ENCODE data around the gene ARHGAP19.
A peak's percentile ranks its signal among the peaks of the same experiment; 100 is the strongest.

Gene ARHGAP19

DNA sequence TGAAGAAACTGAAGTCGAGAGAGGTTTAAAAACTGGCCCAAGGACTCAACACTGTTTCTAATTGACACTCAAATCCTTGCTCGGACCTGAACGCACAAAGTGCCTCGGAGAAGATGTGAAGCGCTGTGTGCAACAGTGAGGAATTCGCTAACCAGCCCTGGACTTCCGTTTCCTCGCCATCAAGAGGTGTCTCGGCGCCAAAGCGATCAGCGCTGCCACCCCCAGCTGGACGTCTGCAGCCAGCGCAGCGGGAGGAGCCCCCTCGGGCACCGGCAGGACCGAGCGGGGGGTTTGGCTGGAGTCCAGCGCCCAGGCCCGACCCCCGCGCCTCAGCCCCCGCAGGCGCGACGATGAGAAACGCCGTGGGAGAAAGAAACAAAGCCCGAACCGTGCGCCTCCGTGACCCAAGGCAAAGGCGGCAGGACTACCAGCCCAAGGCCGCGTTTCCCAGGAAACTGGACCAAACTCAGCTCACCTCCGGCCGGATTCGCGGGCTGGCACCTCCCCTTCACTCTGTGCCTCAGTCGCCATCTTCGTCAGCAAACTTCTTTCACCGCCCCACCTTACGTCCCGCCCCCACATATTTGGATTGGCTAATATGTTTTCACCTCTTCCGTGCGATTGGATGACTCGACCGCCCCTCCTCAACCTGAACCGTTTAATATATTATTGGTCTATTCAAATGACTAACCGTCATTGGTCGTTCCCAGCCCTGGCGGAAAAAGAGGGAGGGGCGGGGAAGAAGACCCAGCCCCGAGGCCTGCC lies at the start of gene ARHGAP19:
ARHGAP19 (minus strand) TSS at position 541 of the 765 bp plus-strand sequence; CDS start at position 531, 10 bp downstream.
- peak; percentile 97 for DNase-seq
- no peaks in the 10 kb centered on the region for H3K27me3 Mint-ChIP-seq
- peaks cover 3% of the 10 kb centered on the region for H3K36me3 Mint-ChIP-seq
- CTCF ChIA-PET = interaction anchor here (1.3 kb wide), 1 partner anchor 13 kb away, joined by 5 read pairs; no protein-coding TSS in a partner anchor
- no peaks in the 10 kb centered on the region for H3K9me3 Mint-ChIP-seq
- peak within 1 kb of the TSS; percentile 85 for H3K4me3 Mint-ChIP-seq
- peaks cover 32% of the 10 kb centered on the region for H3K4me1 Mint-ChIP-seq
- H3K27ac Mint-ChIP-seq = peak within 1 kb of the TSS; percentile 89

GRCh38 chr10:97341416-97341815 lies 49.0 kb upstream of the ARHGAP19 start:
- H3K4me3 Mint-ChIP-seq = no peak overlapping the region
- H3K27me3 Mint-ChIP-seq = peaks cover 60% of the 10 kb centered on the region
- H3K4me1 Mint-ChIP-seq = no peaks in the 10 kb centered on the region
- no peaks in the 10 kb centered on the region for H3K36me3 Mint-ChIP-seq
- DNase-seq = no peak
- H3K9me3 Mint-ChIP-seq = no peaks in the 10 kb centered on the region
- H3K27ac Mint-ChIP-seq = no peak overlapping the region
- CTCF ChIA-PET = interaction anchor here (0.6 kb wide), 1 partner anchor 63 kb away, joined by 3 read pairs; no protein-coding TSS in a partner anchor

- no peaks in the 10 kb centered on the region for H3K9me3 Mint-ChIP-seq
- no peak overlapping the region for H3K27ac Mint-ChIP-seq
- H3K4me3 Mint-ChIP-seq = no peak overlapping the region
- no peak for DNase-seq
- H3K36me3 Mint-ChIP-seq = peaks cover 4% of the 10 kb centered on the region
- peaks cover 11% of the 10 kb centered on the region for H3K4me1 Mint-ChIP-seq
- CTCF ChIA-PET = interaction anchor here (0.6 kb wide), 1 partner anchor 141 kb away, joined by 3 read pairs; no protein-coding TSS in a partner anchor
- peaks cover 62% of the 10 kb centered on the region for H3K27me3 Mint-ChIP-seq
Observed at GRCh38 chr10:97338041-97338440, 45.6 kb upstream of the ARHGAP19 start.

DNA sequence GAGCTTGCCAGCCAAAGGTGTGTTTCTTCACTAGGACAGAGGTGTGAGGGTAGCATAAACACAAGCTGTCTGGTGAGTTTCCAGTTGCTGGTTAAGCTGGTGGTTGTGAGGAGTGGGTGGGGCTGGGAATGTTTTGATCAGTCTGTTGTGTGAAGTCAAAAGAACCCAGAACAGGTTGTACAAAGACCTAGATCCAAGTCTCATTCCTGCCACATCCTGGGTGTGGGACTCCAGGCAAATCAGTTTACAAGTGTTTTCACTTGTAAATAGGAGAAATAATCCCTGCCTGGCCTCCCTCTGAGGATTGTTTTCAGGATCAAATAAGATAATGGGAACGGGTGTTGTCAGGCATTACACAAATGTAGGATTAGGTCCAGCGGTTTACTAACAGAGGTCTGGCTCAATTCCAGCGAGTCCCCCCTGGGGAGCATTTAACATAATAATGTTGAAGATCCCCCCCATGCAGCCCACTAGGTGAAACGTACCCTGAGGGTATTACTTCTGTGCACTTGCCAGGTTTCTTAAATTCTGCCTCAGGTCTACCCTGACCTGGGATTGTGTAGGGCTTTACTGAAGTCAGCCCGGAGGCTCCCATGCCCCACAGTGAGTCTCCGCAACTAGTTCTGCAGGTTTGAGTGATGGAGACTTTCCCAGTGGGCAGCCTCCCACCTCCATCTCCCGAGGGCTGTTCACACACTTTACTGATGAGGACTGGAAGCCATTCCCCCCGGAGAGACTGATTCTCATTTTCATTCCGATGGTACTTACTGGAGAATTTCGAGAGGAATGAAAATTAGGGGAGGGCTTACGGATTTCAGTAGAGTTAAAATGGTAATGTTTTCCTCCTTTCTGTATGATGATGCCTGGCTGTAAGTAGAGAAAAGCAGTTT lies 44.8 kb upstream of the ARHGAP19 start:
- peaks cover 19% of the 10 kb centered on the region for H3K4me1 Mint-ChIP-seq
- H3K27ac Mint-ChIP-seq = no peak overlapping the region
- H3K36me3 Mint-ChIP-seq = peaks cover 10% of the 10 kb centered on the region
- H3K9me3 Mint-ChIP-seq = no peaks in the 10 kb centered on the region
- DNase-seq = no peak
- CTCF ChIA-PET = no interaction called here
- H3K4me3 Mint-ChIP-seq = no peak overlapping the region
- peaks cover 56% of the 10 kb centered on the region for H3K27me3 Mint-ChIP-seq

DNA sequence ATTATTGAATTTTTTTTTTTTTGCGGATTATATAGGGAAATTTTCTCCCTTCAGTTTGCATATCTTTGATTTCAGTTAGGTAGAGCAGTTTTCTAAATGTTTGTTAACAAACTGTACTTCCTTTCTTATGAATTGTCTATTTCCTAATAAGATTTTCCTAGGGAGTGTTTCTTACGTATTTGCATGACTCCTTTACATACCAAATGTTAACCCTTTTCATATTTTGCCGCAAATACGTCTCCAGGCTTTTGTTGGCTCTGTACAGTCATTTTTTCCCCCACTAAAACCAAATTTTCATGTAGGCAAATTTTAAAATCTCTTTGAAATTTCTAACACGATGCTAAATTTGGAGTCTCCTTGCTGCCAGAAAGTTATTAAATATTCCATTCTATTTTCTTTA lies 44.0 kb upstream of the ARHGAP19 start:
- H3K36me3 Mint-ChIP-seq = peaks cover 11% of the 10 kb centered on the region
- peaks cover 24% of the 10 kb centered on the region for H3K4me1 Mint-ChIP-seq
- CTCF ChIA-PET = no interaction called here
- DNase-seq = no peak
- H3K27me3 Mint-ChIP-seq = peaks cover 49% of the 10 kb centered on the region
- no peak overlapping the region for H3K27ac Mint-ChIP-seq
- no peak overlapping the region for H3K4me3 Mint-ChIP-seq
- no peaks in the 10 kb centered on the region for H3K9me3 Mint-ChIP-seq

- DNase-seq = no peak
- Mint-ChIP-seq H3K9me3 (no peaks in the 10 kb centered on the region), H3K27me3 (peaks cover 44% of the 10 kb centered on the region), H3K4me3 (peak overlapping the region; percentile 56), H3K27ac (peak overlapping the region; percentile 45), H3K4me1 (peaks cover 29% of the 10 kb centered on the region), H3K36me3 (peaks cover 14% of the 10 kb centered on the region)
- CTCF ChIA-PET = no interaction called here
Observed at GRCh38 chr10:97336006-97336405, 43.6 kb upstream of the ARHGAP19 start.

DNA sequence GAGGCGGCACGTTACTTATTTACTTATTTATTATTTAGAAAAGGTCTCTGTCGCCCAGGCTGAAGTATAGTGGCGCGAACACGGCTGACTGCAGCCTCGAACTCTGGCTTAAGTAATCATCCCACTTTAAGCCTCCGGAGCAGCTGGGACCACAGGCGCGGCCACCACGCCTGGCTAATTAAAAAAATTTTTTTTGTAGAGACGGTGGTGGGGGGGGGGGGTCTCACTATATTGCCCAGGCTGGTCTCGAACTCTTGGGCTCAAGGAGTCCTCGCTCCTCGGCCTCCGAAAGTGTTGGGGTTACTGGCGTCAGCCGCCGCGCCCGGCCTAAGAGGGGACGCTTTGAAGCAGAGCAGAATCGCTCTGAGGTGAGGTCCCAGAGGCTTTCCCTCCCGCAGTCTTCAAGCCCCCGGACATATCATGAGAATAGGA lies 42.8 kb upstream of the ARHGAP19 start:
- peaks cover 31% of the 10 kb centered on the region for H3K4me1 Mint-ChIP-seq
- peak overlapping the region; percentile 48 for H3K4me3 Mint-ChIP-seq
- H3K36me3 Mint-ChIP-seq = peaks cover 15% of the 10 kb centered on the region
- CTCF ChIA-PET = no interaction called here
- no peaks in the 10 kb centered on the region for H3K9me3 Mint-ChIP-seq
- H3K27ac Mint-ChIP-seq = peak overlapping the region; percentile 67
- peaks cover 37% of the 10 kb centered on the region for H3K27me3 Mint-ChIP-seq
- DNase-seq = peak; percentile 30

GRCh38 chr10:97334370-97335175 lies 42.1 kb upstream of the ARHGAP19 start, which contains the start of gene FRAT2:
FRAT2 (minus strand) TSS chr10:97334729; CDS start chr10:97334572, 157 bp downstream.
- H3K27me3 Mint-ChIP-seq = peaks cover 37% of the 10 kb centered on the region
- CTCF ChIA-PET = interaction anchor here (1.1 to 1.8 kb wide), 4 partner anchors 13 to 99 kb away, joined by 3 to 5 read pairs (median 4); no protein-coding TSS in a partner anchor
- H3K4me3 Mint-ChIP-seq = peak within 1 kb of the TSS; percentile 81

DNA sequence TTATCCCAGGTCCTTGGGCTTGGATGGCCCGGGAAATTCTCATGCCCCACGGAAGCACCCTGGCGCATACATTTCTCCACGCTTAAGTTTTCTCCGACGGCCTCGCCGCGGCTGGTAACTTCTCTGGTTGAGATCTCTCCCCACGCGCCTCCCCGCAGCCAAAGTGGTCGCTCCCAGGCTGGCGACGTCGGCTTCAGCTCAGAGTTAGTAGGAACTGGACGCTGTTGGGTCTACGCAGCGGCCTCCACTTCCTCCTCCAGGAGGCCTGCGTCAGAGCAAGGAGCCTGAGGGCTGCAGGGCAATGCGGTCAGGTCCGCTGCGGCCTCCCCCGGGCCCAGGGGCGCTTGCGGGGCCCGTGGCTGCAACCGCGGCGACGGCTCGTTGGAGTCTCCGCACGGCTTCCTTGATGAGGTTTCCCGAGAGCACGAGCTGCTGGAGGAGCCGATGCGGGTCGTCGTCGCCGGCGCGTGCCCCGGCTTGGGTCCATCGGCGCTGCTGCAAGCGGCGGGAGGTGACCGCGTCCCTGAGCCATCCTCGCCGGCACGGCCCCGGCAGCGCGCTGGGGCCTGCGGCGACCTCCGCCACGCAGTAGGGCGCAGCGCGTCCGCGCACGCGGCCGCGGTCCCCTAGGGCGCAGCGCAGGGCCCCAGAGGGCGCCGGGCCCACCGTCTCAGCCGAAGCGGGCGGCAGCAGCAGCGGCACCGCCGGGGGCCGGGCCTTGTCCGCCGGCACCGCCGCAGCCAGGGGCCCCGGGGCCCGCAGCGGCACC lies 41.3 kb upstream of the ARHGAP19 start:
- Mint-ChIP-seq H3K36me3 (peaks cover 20% of the 10 kb centered on the region), H3K9me3 (no peaks in the 10 kb centered on the region), H3K4me1 (peaks cover 42% of the 10 kb centered on the region), H3K27me3 (peaks cover 31% of the 10 kb centered on the region), H3K4me3 (peak overlapping the region; percentile 81), H3K27ac (peak overlapping the region; percentile 87)
- CTCF ChIA-PET = interaction anchor here (0.6 to 3.3 kb wide), 9 partner anchors 12 to 261 kb away, joined by 3 to 18 read pairs (median 4); partner anchors contain the start of gene FRAT1
- DNase-seq = peak; percentile 61

More at GRCh38 chr10:97334370-97335175, 42.1 kb upstream of the ARHGAP19 start, which contains the start of gene FRAT2:
- H3K4me1 Mint-ChIP-seq = peaks cover 36% of the 10 kb centered on the region
- H3K9me3 Mint-ChIP-seq = no peaks in the 10 kb centered on the region
- DNase-seq = peak; percentile 91
- peak within 1 kb of the TSS; percentile 89 for H3K27ac Mint-ChIP-seq
- peaks cover 19% of the 10 kb centered on the region for H3K36me3 Mint-ChIP-seq

GRCh38 chr10:97333351-97333600 lies 40.8 kb upstream of the ARHGAP19 start:
- peaks cover 47% of the 10 kb centered on the region for H3K4me1 Mint-ChIP-seq
- peak overlapping the region; percentile 81 for H3K4me3 Mint-ChIP-seq
- H3K9me3 Mint-ChIP-seq = no peaks in the 10 kb centered on the region
- no peak for DNase-seq
- CTCF ChIA-PET = interaction anchor here (0.6 to 3.3 kb wide), 9 partner anchors 12 to 260 kb away, joined by 3 to 18 read pairs (median 4); partner anchors contain the start of gene FRAT1
- peak overlapping the region; percentile 87 for H3K27ac Mint-ChIP-seq
- H3K27me3 Mint-ChIP-seq = peaks cover 29% of the 10 kb centered on the region
- H3K36me3 Mint-ChIP-seq = peaks cover 23% of the 10 kb centered on the region

- H3K27me3 Mint-ChIP-seq = peaks cover 24% of the 10 kb centered on the region
- no peak for DNase-seq
- H3K27ac Mint-ChIP-seq = peak overlapping the region; percentile 87
- no peaks in the 10 kb centered on the region for H3K9me3 Mint-ChIP-seq
- peak overlapping the region; percentile 81 for H3K4me3 Mint-ChIP-seq
- peaks cover 25% of the 10 kb centered on the region for H3K36me3 Mint-ChIP-seq
- peaks cover 51% of the 10 kb centered on the region for H3K4me1 Mint-ChIP-seq
- CTCF ChIA-PET = interaction anchor here (0.6 to 3.3 kb wide), 7 partner anchors 11 to 260 kb away, joined by 3 to 18 read pairs (median 4); partner anchors contain the start of gene FRAT1
Observed at GRCh38 chr10:97332591-97333350, 40.3 kb upstream of the ARHGAP19 start.

DNA sequence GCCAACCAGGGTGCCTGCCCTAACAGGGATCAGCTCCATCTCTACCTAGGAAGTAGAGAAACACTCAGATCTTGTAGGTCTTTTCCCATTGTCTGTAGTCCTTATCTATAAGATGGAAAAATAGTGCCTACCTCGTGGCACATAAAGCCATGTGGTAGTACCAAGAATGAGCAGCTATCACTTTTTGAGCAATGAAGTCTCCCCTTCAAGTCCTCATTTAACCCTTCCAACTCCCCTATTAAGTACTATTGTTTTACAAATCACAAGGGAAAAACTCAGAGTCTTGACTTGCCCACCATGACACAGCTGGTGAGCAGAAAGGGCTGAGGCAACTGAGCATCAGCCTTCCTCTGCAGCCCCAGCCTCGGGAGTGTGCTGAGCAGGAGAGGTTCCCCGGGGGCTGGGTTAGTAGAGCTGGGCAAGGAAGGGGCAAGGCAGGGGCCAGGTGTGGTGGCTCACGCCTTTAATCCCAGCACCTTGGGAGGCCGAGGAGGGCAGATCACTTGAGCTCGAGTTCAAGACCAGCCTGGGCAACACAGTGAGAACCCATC lies 38.8 kb upstream of the ARHGAP19 start:
- H3K27me3 Mint-ChIP-seq = peaks cover 9% of the 10 kb centered on the region
- no peak for DNase-seq
- CTCF ChIA-PET = interaction anchor here (0.9 to 3.3 kb wide), 3 partner anchors 12 to 53 kb away, joined by 3 to 18 read pairs (median 13); partner anchors contain the start of gene FRAT1
- H3K4me1 Mint-ChIP-seq = peaks cover 66% of the 10 kb centered on the region
- peak overlapping the region; percentile 6 for H3K4me3 Mint-ChIP-seq
- H3K9me3 Mint-ChIP-seq = no peaks in the 10 kb centered on the region
- H3K36me3 Mint-ChIP-seq = peaks cover 25% of the 10 kb centered on the region
- no peak overlapping the region for H3K27ac Mint-ChIP-seq
